ENCODE measurements around the gene PRR3. TPM values are rescaled to one million over a fixed set of nuclear protein-coding genes. Genes with fewer than 3 reads are reported as not detected.
"Not testable (repeated sequence)": the region's sequence is repeated elsewhere in the genome, so short reads cannot be mapped to it uniquely, and the experiment has no call there.

Gene PRR3
- polyA plus RNA-seq, 3 donors: 2.8 to 7.1 (median 3.6) TPM

- H3K4me1 ChIP-seq (ENCODE audit: control insufficient read depth in 1 of 2, insufficient read depth in 2 of 2, low read length in 2 of 2): peaks cover 35 to 37% of the 10 kb centered on the region in 2 donors
- H3K4me3 ChIP-seq (replicated peaks in 1 of 3; ENCODE audit: low read depth in 2 of 3, low read length in 3 of 3); H2AFZ ChIP-seq (ENCODE audit: insufficient read depth, low read depth, low read length, poor library complexity, severe bottlenecking); H3K9ac ChIP-seq (ENCODE audit: insufficient read depth, low read length, poor library complexity, severe bottlenecking); H4K20me1 ChIP-seq (ENCODE audit: insufficient read depth, low read length); H3K9me3 Mint-ChIP-seq; H3K36me3 Mint-ChIP-seq; H3K36me3 ChIP-seq (replicated peaks in 1 of 2; ENCODE audit: control insufficient read depth in 1 of 2, insufficient read depth in 2 of 2, low read length in 2 of 2); H3K4me3 Mint-ChIP-seq; DNase-seq; H3K27me3 Mint-ChIP-seq (ENCODE audit: low read depth in 3 of 3); intact Hi-C loops (cut with micrococcal nuclease); H3K79me2 ChIP-seq (ENCODE audit: insufficient read depth, low read length); H3K27ac Mint-ChIP-seq; H3K27ac ChIP-seq (ENCODE audit: low read depth in 1 of 2, low read length in 2 of 2); H3K27me3 ChIP-seq (ENCODE audit: control insufficient read depth in 2 of 2, insufficient read depth in 2 of 2, low read length in 2 of 2); H3K9me3 ChIP-seq (replicated peaks in 1 of 2; ENCODE audit: control insufficient read depth in 1 of 2, insufficient read depth in 1 of 2, low read length in 2 of 2); H3K4me2 ChIP-seq (replicated peaks; ENCODE audit: extremely low read depth, low read length, poor library complexity, severe bottlenecking): not testable (repeated sequence)
- peaks cover 59% of the 10 kb centered on the region for H3K4me1 Mint-ChIP-seq
- no CpG with 5 or more reads among the region's 3 CpGs for WGBS (ENCODE audit: insufficient coverage)
Observed at GRCh38 chr6:30526444-30526843, 30.7 kb upstream of the PRR3 start.

DNA sequence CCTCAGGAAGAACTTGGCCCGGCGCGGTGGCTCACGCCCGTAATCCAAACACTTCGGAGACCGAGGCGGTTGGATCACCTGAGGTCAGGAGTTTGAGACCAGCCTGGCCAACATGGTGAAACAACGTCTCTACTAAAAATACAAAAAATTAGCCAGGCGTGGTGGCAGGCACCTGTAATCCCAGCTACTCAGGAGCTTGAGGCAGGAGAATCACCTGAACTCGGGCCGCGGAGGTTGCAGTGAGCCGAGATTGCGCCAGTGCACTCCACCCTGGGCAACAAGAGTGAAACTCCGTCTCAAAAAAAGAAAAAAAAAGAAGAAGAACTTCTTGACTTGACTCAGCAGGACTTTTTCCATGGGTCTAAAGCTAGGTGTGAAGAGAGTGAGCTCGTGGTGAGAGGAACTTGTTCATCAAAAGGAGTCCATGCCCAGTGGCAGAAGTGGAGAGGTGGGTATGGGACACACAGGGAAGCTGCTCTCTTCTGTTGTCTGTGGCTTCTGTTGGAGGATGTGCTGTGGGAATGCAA lies 27.7 kb upstream of the PRR3 start:
- Histone ChIP-seq H3K4me1 (ENCODE audit: control insufficient read depth in 1 of 2, insufficient read depth in 2 of 2, low read length in 2 of 2) (peaks cover 43% of the 10 kb centered on the region in 2 donors), H3K27ac (ENCODE audit: low read depth in 1 of 2, low read length in 2 of 2) (peak overlapping the region; percentile 41 to 72)
- H2AFZ ChIP-seq (ENCODE audit: insufficient read depth, low read depth, low read length, poor library complexity, severe bottlenecking); intact Hi-C loops (cut with micrococcal nuclease); H3K4me3 ChIP-seq (replicated peaks in 1 of 3; ENCODE audit: low read depth in 2 of 3, low read length in 3 of 3); H3K27me3 Mint-ChIP-seq (ENCODE audit: low read depth in 3 of 3); H3K9me3 ChIP-seq (replicated peaks in 1 of 2; ENCODE audit: control insufficient read depth in 1 of 2, insufficient read depth in 1 of 2, low read length in 2 of 2); H3K27me3 ChIP-seq (ENCODE audit: control insufficient read depth in 2 of 2, insufficient read depth in 2 of 2, low read length in 2 of 2); H3K36me3 Mint-ChIP-seq; H3K36me3 ChIP-seq (replicated peaks in 1 of 2; ENCODE audit: control insufficient read depth in 1 of 2, insufficient read depth in 2 of 2, low read length in 2 of 2); H3K9me3 Mint-ChIP-seq; H3K79me2 ChIP-seq (ENCODE audit: insufficient read depth, low read length); H3K4me2 ChIP-seq (replicated peaks; ENCODE audit: extremely low read depth, low read length, poor library complexity, severe bottlenecking); H4K20me1 ChIP-seq (ENCODE audit: insufficient read depth, low read length); H3K9ac ChIP-seq (ENCODE audit: insufficient read depth, low read length, poor library complexity, severe bottlenecking): not testable (repeated sequence)
- WGBS (ENCODE audit: insufficient coverage): 59% methylated on average over 17 of the region's 17 CpGs
- peak; percentile 67 to 85 (median 72) for DNase-seq
- peaks cover 57% of the 10 kb centered on the region for H3K4me1 Mint-ChIP-seq
- H3K27ac Mint-ChIP-seq: peak overlapping the region; percentile 68 to 97 (median 93)
- H3K4me3 Mint-ChIP-seq: peak overlapping the region in 1 of 2 donors; percentile 39

- no peak for TF ChIP-seq CTCF (IDR thresholded peaks at IDR 0.05)
- H3K27ac ChIP-seq (ENCODE audit: low read depth in 1 of 2, low read length in 2 of 2): peak overlapping the region; percentile 29 to 72
- H3K9me3 Mint-ChIP-seq: peaks cover 0 to 3% (median 0%) of the 10 kb centered on the region in 7 donors
- no peaks in the 10 kb centered on the region for H3K79me2 ChIP-seq (ENCODE audit: insufficient read depth, low read length)
- no peak overlapping the region for H3K9ac ChIP-seq (ENCODE audit: insufficient read depth, low read length, poor library complexity, severe bottlenecking)
- peak overlapping the region in 1 of 3 experiments; percentile 16 for H3K4me3 ChIP-seq (replicated peaks in 1 of 3; ENCODE audit: low read depth in 2 of 3, low read length in 3 of 3)
- H3K36me3 Mint-ChIP-seq: peaks cover 0 to 3% of the 10 kb centered on the region in 2 donors
- no peaks in the 10 kb centered on the region for H3K36me3 ChIP-seq (replicated peaks in 1 of 2; ENCODE audit: control insufficient read depth in 1 of 2, insufficient read depth in 2 of 2, low read length in 2 of 2)
- no peaks in the 10 kb centered on the region for H3K27me3 ChIP-seq (ENCODE audit: control insufficient read depth in 2 of 2, insufficient read depth in 2 of 2, low read length in 2 of 2)
- peak overlapping the region; percentile 68 to 97 (median 93) for H3K27ac Mint-ChIP-seq
- H3K4me3 Mint-ChIP-seq: no peak overlapping the region
- no peaks in the 10 kb centered on the region for H4K20me1 ChIP-seq (ENCODE audit: insufficient read depth, low read length)
- H3K4me1 Mint-ChIP-seq: peaks cover 51% of the 10 kb centered on the region
- no CpG with 5 or more reads among the region's 2 CpGs for WGBS (ENCODE audit: insufficient coverage)
- H3K4me1 ChIP-seq (ENCODE audit: control insufficient read depth in 1 of 2, insufficient read depth in 2 of 2, low read length in 2 of 2): peaks cover 43% of the 10 kb centered on the region in 2 donors
- no peak overlapping the region for H2AFZ ChIP-seq (ENCODE audit: insufficient read depth, low read depth, low read length, poor library complexity, severe bottlenecking)
- intact Hi-C loops (cut with micrococcal nuclease): loop anchor here (2.0 to 5.0 kb wide), 3 partner anchors 15 to 47 kb away; no protein-coding TSS in a partner anchor
- peak; percentile 43 to 54 (median 47) for DNase-seq
- H3K9me3 ChIP-seq (replicated peaks in 1 of 2; ENCODE audit: control insufficient read depth in 1 of 2, insufficient read depth in 1 of 2, low read length in 2 of 2): no peaks in the 10 kb centered on the region
- no peak overlapping the region for H3K4me2 ChIP-seq (replicated peaks; ENCODE audit: extremely low read depth, low read length, poor library complexity, severe bottlenecking)
- peaks cover 2 to 3% (median 2%) of the 10 kb centered on the region in 3 donors for H3K27me3 Mint-ChIP-seq (ENCODE audit: low read depth in 3 of 3)
Observed at GRCh38 chr6:30530014-30530413, 27.1 kb upstream of the PRR3 start.

Measured in CD14-positive monocyte (primary cell).